NOMO-1 (cell line): Measurements from ENCODE around the gene CMTM7.

Experiments
- DNase-seq, 2 experiments: peaks; one replicate each; lab custom pipeline; 2025; ENCODE audit not compliant: unreplicated experiment in 2 of 2; lab: John Stamatoyannopoulos, UW

Gene CMTM7, protein sequence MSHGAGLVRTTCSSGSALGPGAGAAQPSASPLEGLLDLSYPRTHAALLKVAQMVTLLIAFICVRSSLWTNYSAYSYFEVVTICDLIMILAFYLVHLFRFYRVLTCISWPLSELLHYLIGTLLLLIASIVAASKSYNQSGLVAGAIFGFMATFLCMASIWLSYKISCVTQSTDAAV

DNA sequence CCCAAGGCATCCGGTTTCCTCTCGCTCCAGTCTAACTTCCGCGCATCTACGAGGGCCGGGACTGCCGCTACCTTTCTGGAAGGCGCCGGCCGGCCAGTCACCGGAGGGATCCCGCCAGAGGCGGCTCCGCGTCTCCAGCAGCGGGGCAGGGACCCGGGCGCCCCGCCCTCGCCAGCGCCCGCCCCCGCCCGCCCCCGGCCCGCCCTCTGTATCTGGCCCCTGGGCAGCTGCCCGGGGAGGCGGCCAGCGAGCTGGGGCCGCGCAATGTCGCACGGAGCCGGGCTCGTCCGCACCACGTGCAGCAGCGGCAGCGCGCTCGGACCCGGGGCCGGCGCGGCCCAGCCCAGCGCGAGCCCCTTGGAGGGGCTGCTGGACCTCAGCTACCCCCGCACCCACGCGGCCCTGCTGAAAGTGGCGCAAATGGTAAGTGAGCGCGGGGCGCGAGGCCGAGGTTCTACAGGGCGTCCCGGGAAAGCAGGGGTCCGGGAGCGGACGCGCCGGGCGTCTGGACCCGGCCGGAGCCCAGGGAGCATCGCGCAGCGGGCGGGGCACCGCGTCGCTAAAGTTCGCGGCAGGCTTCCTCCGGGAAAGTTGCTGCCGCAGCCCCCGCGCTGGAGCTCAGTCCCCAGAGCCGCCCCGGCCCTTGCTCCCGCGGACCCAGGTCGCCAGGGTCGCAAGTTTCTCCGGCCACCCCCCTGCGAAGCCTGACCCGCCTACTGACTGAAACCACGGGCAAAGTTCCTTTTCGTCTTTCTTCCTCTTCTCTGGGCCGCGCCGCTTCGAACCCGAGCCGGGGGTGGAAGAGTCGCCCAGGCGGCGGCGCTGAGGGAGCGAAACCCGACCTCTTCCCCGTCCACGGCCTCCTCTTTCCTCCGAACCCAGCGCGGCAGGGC, at the start of gene CMTM7:
Gene CMTM7, plus strand, starts transcription at position 211 of the 893 bp plus-strand sequence. Its CDS starts 54 bp downstream, at position 265.
- peak; percentile 65 to 72 for DNase-seq

DNA sequence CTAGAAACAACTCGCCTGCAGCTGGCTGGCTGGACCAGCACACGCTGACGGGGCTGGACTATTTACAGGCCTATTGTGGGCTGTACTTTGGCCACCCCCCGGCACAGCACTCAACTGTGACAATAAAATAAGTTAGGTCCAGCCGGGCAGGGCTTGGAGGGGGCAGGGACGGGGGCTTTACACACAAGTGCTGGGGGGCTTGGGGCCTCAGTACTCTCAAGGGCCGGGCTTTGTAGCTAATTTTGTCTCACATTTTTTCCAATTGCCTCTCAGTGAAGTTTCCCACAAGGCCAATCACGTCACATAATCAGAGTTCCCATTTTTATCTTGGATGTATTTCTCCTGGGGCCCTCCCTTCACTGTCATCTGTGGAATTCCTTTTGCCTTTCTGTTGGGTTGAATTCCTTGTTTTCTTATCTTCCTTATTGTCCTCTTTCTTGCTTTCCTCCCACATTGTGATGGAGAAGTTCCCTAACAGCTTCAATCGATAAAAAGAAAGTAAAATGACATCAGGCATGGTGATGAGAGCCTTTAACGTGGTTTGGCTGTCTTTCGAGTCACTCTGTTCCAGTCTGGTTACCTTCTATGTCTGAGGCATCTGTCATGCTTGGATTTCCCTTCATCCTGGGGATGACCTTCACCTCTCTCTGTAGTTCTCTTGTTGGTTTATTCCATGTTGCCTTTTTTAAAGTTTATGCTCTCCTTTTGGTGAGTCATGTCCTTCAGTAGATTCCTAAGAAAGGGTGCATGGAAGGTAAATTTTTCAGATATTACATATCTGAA, 44.1 kb upstream of the CMTM7 start:
- DNase-seq, result no peak

DNA sequence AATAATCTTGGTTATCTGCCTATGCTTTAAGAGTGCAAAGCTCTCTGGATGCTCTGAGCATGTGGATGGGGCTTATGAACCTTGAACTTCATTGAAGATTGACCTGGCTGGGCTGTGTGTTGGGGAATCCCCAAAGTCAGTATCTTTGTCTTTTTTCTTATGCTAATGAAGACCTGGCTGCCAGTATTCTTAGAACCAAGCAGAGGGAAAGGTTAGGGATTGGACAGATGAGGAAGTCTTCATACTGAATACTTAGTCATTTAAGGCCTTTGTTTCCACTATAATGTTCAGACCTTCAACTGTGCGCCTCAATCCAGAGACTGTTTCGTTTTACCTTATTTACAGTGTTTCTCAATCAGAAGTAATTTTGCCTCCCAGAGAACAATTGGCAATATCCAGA, 42.5 kb upstream of the CMTM7 start:
- DNase-seq, result no peak

DNA sequence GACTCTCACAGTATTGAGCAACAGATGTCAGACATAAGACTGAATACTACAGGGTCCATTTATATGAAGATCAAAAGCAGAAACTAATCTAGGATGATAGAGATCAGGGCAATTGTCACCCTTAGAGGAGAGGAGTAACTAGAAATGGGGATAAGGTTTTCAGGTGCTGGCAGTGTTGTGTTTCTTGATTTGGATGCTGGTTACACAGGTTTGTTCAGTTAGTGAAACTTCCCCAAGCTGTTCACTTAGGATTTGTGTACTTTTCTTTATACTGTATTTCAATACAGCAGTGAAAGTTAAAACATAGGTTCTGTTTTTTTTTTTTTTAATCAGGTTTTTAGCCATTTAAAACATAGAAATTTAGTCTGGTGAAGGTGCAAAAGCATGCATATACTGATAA, 39.1 kb upstream of the CMTM7 start:
- DNase-seq, result peak in 1 of 2 experiments; percentile 69

DNA sequence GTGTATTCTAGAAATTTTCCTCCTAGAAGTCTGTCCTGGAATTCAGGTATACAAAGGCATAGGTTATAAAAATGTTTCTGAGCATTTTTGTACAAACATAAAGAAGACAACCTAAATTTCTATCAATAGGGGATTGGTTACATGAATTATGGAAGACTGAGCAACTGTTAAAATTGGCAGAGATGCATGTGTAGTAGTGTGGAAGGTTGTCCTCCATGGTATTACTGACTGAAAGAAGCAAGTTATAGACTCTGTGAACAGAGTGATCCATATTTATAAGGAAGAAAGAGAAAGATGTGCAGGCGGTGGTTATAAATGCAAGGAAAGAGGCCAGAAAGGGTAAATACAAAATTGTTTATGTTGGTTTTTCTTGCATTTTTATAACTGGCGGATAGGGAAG, 38.3 kb upstream of the CMTM7 start:
- no peak for DNase-seq

DNA sequence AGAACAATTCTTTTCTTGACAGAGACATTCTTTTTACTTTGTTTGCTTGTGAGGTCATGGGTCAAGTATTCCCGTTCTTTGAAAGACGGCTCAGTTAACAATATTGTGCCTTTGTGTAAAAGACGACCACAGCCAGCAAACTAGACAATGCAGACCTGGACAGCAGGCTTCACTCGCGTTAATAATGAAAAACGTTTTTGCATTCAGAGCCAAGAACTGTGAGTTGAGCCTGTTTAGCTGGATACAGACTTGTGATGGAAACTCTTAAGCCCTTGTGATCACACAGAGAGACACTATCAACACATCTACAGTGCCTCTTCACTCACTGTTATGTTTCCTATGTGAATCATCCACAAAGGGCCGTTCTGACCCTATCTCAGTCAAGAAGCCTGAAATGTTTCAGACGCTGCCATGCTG, 37.3 kb upstream of the CMTM7 start:
- no peak for DNase-seq

DNA sequence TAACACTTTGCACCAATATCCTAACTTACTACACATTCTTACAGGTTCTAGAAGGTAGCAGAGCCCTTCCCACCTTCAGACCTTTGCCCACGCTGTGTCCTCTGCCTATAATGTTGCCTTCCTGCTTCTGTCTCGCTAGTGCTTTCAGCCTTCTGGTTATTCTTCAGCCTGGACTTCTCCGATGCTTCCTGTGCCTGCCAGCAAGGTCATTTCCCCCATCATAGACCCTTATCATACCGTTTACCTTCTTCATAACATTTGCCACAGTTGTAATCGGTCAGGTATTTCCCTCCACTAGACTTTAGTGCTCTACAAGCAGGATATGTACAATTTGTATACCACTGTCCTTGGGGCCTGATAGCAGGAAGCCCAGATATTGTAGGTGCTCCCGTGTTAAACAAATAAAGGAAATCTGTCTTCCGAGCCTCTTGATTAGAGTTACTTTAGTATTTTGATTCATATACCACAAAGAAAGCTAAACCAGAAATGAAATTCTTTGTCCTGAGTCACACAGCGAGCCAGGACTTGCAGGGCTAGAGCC, 35.8 kb upstream of the CMTM7 start:
- DNase-seq, result no peak

DNA sequence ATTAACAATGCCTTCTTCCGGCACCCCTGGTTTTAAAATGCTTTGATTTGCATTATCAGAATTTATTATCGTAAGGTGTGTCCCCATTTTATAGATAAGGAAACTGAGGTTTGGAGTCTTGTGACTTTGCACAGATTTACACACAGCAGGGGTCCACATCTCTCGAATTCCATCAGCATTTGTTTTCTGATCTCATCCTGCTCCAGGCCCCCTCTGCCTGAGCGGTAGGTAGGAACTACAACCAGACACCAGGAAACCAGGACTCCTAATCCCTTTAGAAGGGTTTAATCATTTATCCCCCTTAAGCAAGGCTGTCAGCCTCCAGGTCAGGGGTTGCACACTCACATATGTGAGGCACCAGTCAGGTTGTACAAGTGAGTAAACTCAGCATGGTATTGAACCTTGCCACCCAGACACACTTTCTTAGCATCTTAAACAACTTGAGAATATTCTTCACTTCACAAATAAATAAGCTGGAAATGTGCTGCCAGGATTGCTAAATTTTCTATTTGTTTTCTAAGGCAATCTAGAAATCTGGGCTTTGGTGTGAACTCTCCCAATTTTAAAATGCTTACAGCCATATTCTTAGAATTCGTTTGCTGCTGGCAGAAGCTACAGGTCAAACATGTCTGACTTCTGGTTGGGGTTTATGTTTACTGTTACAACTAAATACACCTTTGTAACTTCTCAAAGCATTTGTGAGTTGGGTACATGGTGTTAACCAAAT, 31.7 kb upstream of the CMTM7 start:
- no peak for DNase-seq

DNA sequence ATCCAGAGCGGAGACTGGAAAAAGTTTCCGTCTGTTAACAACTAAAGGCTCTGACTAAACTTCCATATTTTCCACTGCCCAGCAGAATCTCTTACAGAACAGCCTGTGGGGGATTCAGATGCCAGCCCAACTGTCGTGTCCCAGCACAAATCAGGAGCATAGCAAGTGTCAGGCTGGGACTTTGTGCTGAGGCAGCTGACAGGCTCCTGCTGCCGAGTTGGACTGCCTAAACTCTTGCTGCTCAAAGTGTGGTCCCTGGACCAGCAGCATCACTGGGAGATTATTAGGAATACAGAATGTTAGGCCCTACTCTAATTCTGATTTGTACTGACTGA, 31.2 kb upstream of the CMTM7 start:
- no peak for DNase-seq

DNA sequence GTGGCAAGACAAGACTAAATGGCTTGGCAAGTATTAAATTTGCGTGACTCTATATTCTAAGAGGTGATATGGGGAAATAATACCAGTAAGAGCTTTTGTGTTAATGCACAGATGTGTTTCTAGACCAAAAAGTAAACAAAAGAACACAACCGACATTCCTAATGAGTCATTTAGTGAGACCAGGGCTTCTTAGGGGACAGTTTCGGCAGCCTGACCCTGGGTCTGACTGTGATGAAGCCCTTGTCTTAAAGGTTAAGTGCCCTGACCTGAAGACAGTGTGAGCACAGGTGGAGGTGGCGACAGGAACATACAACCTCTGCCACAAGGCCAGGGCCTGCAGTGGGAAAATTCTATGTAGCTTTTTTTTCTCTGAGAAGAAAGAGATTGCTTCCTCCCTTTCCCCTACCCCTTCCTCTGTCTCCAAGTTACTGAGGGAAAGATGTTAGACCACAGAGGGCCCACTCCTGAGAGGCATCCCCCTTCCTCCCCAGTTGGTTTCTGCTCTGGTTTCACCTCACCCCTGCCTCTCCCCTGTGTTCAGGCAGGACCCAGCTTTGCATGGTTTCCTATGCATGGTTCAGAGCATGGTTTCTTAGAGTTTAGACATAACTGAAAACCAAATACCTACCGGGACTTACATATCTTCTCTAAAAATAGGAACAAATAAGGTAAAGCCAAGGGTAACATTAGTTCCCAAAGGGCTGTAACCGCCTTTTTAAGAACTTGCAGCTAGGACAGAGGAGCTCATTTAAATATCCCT, 24.8 kb upstream of the CMTM7 start:
- no peak for DNase-seq

DNA sequence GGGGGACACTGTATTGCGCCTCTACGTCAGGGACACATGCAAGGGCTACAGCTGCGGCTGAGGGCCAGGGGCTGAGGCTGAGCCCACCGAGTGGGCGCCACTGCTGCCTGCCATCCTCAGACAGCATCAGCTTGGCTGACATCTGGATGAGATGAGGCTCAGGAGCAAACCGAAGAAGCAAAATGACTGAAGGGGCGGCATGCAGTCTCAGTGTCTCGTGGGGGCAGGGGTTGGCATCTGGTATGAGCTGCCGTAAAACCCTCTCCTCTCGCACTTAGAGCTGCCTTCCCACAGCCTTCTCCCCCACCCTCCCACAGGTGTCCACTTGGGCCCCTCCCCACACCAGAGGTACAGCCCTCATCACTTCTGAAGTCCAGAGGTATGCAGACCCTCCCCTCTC, 24.2 kb upstream of the CMTM7 start:
- no peak for DNase-seq

DNA sequence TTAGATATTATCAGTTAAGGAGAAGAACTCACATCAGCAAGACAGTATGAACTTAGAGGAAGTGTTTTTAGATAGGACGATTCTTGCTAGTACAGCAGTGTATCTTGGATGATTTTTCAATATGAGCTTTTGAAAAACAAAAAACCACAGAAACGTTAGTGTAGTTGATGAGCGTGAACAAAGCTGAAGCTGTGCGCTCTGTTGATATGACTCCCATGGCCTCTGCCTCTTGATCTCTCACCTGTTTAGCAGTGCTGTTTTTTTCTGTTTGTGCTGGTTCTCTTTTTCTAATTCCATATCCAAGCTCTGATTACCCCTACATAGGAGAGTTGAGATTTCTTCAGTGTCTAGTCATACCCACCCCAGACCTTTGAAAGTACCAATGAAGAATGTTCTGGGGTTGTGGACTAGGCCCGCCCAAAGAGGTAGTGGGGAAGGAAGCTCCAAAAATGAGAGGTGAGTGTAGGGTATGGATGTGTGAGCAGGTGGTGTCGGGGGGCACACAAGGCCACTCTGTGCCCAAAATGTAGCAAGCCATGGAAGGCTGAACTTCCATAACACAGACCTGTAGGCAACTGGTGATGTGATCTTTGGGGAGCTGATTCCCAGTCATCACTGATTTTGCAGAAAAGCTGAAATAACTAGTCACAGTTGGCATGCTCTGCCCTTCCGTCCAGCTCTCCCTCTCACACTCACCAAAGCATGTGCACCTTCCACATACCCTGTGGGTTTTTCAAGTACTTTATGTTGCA, 20.0 kb upstream of the CMTM7 start:
- DNase-seq, result no peak

DNA sequence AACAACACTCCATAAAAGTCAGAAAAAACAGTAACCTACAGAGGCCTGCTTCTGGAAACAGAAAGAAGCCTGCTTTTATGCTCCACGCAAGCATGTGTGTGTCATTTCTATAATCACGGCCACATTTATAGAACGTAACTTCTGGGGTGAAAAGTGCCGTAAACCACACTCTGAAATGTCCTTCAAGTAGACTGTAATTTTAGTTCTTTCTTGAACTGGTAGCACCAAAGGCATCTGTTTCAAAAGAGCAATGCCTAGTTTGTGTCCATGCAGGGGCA, 19.5 kb upstream of the CMTM7 start:
- DNase-seq, result no peak

DNA sequence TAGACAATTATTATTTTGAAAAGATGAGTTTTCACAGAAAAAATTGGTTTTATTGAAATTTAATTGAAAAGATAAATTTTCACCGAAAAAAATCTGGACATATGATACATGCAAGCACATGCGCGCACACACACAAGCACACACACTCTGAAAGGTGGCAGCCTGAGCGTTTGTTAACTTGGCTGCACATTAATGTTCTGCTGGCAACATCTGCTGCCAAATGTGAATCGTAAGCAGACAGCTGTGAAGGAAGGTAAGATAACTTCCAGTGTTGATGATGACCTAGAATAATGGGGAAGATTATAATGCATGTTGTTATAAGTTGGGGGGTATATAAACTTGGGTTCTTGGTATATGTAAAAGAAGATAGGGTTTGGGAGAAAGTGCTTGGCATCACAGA, 18.4 kb upstream of the CMTM7 start:
- DNase-seq, result no peak

DNA sequence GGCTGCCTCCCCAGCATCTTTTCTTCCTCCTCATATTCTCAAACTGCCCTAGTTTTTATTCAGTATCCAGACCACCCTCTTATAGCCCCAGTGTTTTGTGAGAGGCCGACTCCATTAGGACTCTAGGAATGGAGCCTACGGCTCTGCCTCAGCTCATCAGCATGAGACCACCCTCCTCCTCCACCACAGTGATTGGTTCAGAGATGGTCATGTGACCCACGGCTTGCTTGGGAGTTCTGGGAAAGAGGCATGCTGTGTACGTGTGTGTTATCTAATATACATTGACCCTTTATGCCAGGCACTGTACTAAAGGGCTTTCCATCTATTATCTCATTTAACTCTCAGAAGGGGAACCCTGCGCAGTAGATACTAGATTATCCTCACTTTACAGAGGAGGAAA, 17.8 kb upstream of the CMTM7 start:
- no peak for DNase-seq

DNA sequence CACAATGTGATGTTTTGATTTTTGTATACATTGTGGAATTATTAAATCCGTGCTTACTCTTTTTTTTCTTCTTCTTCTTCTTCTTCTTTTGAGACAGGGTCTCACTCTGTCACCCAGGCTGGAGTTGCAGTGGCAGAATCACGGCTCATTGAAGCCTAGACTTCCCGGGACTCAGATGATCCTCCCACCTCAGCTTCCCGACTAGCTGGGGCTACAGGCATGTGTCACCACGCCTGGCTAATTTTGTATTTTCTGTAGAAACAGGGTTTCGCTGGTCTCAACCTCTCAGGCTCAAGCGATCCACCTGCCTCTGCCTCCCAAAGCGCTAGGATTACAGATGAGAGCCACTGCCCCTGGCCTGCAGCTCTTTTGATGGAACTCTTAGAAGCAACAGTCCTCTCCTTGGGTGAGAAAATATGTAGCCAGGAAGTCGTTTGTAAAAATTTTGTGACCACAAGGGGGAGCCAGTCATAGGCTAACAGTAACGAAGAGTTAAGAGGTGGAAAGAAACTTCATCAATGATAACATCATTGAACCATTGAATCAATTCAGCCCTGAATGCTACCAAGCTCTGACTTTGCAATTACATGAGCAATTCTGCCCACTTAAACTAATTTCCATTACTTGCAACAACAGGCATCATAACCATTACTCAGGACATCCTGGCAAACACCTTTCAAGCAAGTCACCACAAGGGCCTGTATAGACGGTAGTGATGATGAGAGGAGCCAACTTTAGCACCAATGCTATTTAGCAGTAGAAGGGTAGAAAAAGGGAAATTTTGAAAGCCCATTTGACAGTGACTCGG, 16.7 kb upstream of the CMTM7 start:
- peak; percentile 8 to 72 for DNase-seq

DNA sequence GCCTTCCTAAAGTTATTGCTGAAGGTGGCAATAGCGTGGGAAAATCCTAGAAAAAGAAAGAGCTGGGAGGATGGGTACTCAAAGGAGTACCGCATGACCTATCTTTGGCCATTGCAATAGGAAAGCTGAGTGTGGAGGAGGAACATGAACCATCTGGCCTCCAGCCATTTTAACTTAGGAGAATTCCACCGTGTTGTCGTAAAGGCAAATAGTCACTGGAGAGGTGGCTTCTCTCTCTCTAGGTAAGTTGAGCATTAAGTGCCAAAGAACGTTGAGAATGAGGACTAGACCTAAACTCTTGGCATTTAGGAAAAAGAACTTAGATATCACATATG, 16.1 kb upstream of the CMTM7 start:
- DNase-seq, result no peak

DNA sequence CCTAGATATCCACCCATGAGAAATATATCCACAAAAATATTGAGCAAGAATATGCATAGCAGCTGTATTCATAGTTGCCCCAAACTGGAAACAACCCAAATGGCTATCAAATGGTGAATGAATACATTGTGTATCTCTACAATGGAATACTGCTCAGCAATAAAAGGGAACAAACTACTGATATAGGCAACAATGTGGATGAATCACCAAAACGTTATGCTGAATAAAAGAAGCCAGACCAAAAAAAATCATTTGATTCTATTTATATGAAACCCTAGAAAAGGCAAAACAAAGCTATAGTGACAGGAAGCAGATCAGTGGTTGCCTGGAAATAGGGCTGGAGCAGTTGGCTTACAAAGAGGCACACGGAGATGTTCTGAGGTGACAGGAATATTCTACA, 15.5 kb upstream of the CMTM7 start:
- no peak for DNase-seq
